Measurements from ENCODE around the gene ZNF10.

DNA sequence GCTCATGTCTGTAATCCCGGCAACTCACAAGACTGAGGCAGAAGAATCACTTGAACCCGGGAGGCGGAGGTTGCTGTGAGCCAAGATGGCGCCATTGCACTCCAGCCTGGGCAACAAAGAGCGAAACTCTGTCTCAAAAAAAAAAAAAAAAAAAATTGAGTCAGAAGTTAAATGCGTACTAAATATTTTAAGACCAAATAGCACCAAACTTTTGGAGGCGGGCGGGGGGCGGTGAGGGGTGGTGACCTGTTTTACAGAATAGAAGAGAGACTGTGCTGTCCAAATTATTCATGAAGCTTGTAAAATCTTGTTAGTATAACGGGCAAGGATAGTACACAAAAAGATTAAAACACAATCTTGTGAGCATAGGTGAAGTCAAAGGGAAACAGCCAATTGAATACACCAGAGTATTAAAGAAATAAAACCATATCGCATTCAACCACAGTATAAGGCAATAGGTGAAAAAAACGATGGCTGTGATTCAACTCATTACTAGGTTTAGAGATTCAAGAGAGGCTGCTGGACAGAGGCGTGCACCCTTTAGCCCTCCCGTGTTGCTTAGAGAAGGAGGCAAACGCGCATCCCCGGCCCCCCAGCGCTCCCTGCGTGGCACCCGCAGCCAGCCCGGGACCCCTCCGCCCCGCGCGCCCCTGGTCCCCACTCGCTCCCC, 924 bp upstream of the ZNF10 start:
- TF ChIP-seq, protein P1, sequence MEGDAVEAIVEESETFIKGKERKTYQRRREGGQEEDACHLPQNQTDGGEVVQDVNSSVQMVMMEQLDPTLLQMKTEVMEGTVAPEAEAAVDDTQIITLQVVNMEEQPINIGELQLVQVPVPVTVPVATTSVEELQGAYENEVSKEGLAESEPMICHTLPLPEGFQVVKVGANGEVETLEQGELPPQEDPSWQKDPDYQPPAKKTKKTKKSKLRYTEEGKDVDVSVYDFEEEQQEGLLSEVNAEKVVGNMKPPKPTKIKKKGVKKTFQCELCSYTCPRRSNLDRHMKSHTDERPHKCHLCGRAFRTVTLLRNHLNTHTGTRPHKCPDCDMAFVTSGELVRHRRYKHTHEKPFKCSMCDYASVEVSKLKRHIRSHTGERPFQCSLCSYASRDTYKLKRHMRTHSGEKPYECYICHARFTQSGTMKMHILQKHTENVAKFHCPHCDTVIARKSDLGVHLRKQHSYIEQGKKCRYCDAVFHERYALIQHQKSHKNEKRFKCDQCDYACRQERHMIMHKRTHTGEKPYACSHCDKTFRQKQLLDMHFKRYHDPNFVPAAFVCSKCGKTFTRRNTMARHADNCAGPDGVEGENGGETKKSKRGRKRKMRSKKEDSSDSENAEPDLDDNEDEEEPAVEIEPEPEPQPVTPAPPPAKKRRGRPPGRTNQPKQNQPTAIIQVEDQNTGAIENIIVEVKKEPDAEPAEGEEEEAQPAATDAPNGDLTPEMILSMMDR (IDR thresholded peaks at IDR 0.05; ENCODE audit: low read depth, low read length, poor library complexity, severe bottlenecking): no peak
- TF ChIP-seq EZH2phosphoT487 (IDR thresholded peaks at IDR 0.05; ENCODE audit: borderline replicate concordance, low read length): no peak
